Mucosa of descending colon (tissue), 3 donors: ENCODE results near the gene ABHD11. TPM values are rescaled to one million over a fixed set of nuclear protein-coding genes. Genes with fewer than 3 reads are reported as not detected.

ENCODE experiments used
- ATAC-seq: fragments of 200-7000 bp; cut with Tn5 transposase; one replicate; pipeline ENCODE4 v1.9.1; 2020; ENCODE audit warnings: mild to moderate bottlenecking, moderate library complexity
- DNase-seq, 3 donors: peaks; one replicate each; pipeline ENCODE4 v3.0.0-alpha.2; 2020
- H3K36me3 ChIP-seq: fragments of 200-600 bp; one replicate; pipeline ENCODE4 v1.8.0; 2021; ENCODE audit warnings: low read depth, mild to moderate bottlenecking
- H3K4me1 ChIP-seq: fragments of 200-600 bp; one replicate; pipeline ENCODE4 v1.8.0; 2021; ENCODE audit warnings: low read depth, mild to moderate bottlenecking
- H3K4me3 ChIP-seq: fragments of 200-600 bp; one replicate; pipeline ENCODE4 v1.8.0; 2021; ENCODE audit warnings: mild to moderate bottlenecking
- H3K9me3 ChIP-seq: fragments of 200-600 bp; one replicate; pipeline ENCODE4 v1.8.0; 2021; ENCODE audit warnings: mild to moderate bottlenecking
- CTCF ChIP-seq: fragments of 200-600 bp; IDR thresholded peaks from one replicate; pipeline ENCODE4 v1.8.0; 2022; ENCODE audit warnings: antibody characterized with exemption, mild to moderate bottlenecking
- intact Hi-C, 2 donors: fragments of 100-400 bp; cut with DNase I in 1 of 2; cut with micrococcal nuclease in 1 of 2; formaldehyde crosslinking; loops; one replicate each; pipeline versions ENCODE4 v1.11.0 to v1.11.1; 2022; cut with DNase I, micrococcal nuclease
- total RNA-seq, 3 donors: library from RNA; stranded (reverse); fragmentation: NEBNext Ultra II Directional in 2 of 3; extraction: Animal tissue kit (Norgen Biotek cat#: 25700) in 2 of 3; gene quantifications; one replicate each; pipeline versions ENCODE4 v1.2.1 to v1.2.4, GENCODE V29; 2021 to 2023
- donor health status: DM: no; HTN: no; CAD: no; lungs with moderate emphysema.
- donor health status: DM: no; HTN: no; CAD: no.
- donor health status: DM: no; HTN: yes; CAD: no.

Gene ABHD11
- total RNA-seq, 3 donors from 2014 or later = 55.3 to 115 (median 97.3) TPM

- TF ChIP-seq CTCF = no peak
- ATAC-seq (no peak), DNase-seq (no peak)
- no peaks in the 10 kb centered on the region for H3K9me3 ChIP-seq
- intact Hi-C loops = no loop called here
- H3K4me1 ChIP-seq = no peaks in the 10 kb centered on the region
- H3K36me3 ChIP-seq = no peaks in the 10 kb centered on the region
- H3K4me3 ChIP-seq = no peak overlapping the region
Measured at GRCh38 chr7:73708961-73709549, 29.5 kb downstream of the ABHD11 start.

- Histone ChIP-seq H3K4me1 (no peaks in the 10 kb centered on the region), H3K4me3 (no peak overlapping the region), H3K9me3 (no peaks in the 10 kb centered on the region), H3K36me3 (no peaks in the 10 kb centered on the region)
- intact Hi-C loops = no loop called here
- DNase-seq = peak; percentile 94 to 96 (median 96)
- peak; percentile 92 for ATAC-seq
- no peak for TF ChIP-seq CTCF
Measured at GRCh38 chr7:73707045-73707631, 31.5 kb downstream of the ABHD11 start.

- H3K36me3 ChIP-seq = no peaks in the 10 kb centered on the region
- intact Hi-C loops = no loop called here
- H3K4me3 ChIP-seq = no peak overlapping the region
- DNase-seq = no peak
- ATAC-seq = no peak
- no peaks in the 10 kb centered on the region for H3K4me1 ChIP-seq
- H3K9me3 ChIP-seq = no peaks in the 10 kb centered on the region
- TF ChIP-seq CTCF = no peak
Measured at GRCh38 chr7:73706126-73707044, 32.2 kb downstream of the ABHD11 start.

DNA sequence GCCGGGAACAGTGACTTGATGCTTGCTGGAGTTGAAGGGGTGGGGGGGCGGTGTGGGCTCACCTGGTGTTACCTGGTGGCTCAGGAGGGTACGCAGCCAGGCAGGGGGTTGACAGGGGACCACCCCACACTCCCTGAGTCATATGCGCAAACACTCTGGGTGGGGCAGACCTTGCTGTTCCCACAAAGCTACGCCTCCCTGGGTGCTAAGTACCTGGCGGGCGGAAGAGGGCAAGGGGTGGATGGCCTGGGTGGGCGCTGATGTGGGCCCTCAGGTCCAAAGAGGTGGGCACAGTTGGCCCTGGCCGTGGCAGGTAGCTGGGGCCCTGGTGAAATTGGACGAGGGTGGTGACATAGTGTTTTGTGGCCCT is 33.1 kb downstream of the ABHD11 start:
- ATAC-seq (no peak), DNase-seq (no peak)
- Histone ChIP-seq H3K4me3 (no peak overlapping the region), H3K4me1 (no peaks in the 10 kb centered on the region), H3K36me3 (no peaks in the 10 kb centered on the region), H3K9me3 (no peaks in the 10 kb centered on the region)
- no peak for TF ChIP-seq CTCF
- intact Hi-C loops = no loop called here

- intact Hi-C loops = no loop called here
- Histone ChIP-seq H3K4me1 (no peaks in the 10 kb centered on the region), H3K4me3 (no peak overlapping the region), H3K9me3 (no peaks in the 10 kb centered on the region), H3K36me3 (no peaks in the 10 kb centered on the region)
- DNase-seq = no peak
- TF ChIP-seq CTCF = no peak
- ATAC-seq = no peak
Measured at GRCh38 chr7:73704640-73705550, 33.7 kb downstream of the ABHD11 start.
